Measurements from ENCODE around the gene COL4A6. TPM values are rescaled to one million over a fixed set of nuclear protein-coding genes. Genes with fewer than 3 reads are reported as not detected.

COL4A6 gene
- total RNA-seq, 1 donor from 2014 or later, result 1.8 TPM

DNA sequence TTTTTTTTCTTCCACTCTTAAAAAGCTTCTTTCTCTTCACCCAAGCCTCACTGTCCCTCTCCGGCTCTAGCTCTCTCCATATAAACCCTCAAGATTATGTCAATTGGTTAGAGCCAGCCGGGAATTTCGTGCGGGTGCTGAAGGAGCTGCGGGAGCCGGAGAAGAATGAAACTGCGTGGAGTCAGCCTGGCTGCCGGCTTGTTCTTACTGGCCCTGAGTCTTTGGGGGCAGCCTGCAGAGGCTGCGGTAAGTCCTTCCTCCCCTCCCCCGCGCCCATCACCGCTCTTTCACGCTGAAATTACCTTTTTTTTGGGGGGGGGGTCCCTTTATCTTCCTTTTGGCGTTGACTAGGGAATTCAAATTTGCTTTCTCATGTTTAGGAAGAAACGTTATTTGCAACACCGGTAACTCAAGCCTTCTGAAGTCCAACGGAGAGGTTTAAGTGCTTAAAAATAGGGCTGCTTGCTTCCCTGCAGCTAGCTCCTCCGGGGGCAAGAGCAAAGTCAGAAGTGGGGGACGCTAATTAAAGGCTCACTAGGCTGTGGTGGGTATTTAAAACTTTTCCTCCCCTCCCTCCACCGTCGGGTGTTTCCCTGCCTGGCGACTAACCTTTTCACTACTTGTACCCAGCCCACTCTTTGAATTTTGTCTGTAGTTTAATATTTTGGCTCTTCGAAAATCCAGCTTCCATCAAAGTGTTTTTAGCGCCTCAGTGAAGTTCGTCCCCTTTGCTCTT lies 1.9 kb upstream of the COL4A6 start:
- Histone ChIP-seq H3K27ac (peak overlapping the region; percentile 36), H3K4me3 (peak overlapping the region; percentile 49), H3K9me3 (no peaks in the 10 kb centered on the region), H3K27me3 (no peaks in the 10 kb centered on the region), H3K36me3 (no peaks in the 10 kb centered on the region), H3K4me1 (no peaks in the 10 kb centered on the region)
- DNase-seq (peak; percentile 44), ATAC-seq (no peak)
- intact Hi-C loops (cut with DNase I), result no loop called here
- TF ChIP-seq, protein P1, sequence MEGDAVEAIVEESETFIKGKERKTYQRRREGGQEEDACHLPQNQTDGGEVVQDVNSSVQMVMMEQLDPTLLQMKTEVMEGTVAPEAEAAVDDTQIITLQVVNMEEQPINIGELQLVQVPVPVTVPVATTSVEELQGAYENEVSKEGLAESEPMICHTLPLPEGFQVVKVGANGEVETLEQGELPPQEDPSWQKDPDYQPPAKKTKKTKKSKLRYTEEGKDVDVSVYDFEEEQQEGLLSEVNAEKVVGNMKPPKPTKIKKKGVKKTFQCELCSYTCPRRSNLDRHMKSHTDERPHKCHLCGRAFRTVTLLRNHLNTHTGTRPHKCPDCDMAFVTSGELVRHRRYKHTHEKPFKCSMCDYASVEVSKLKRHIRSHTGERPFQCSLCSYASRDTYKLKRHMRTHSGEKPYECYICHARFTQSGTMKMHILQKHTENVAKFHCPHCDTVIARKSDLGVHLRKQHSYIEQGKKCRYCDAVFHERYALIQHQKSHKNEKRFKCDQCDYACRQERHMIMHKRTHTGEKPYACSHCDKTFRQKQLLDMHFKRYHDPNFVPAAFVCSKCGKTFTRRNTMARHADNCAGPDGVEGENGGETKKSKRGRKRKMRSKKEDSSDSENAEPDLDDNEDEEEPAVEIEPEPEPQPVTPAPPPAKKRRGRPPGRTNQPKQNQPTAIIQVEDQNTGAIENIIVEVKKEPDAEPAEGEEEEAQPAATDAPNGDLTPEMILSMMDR (IDR thresholded peaks at IDR 0.05), result no peak

DNA sequence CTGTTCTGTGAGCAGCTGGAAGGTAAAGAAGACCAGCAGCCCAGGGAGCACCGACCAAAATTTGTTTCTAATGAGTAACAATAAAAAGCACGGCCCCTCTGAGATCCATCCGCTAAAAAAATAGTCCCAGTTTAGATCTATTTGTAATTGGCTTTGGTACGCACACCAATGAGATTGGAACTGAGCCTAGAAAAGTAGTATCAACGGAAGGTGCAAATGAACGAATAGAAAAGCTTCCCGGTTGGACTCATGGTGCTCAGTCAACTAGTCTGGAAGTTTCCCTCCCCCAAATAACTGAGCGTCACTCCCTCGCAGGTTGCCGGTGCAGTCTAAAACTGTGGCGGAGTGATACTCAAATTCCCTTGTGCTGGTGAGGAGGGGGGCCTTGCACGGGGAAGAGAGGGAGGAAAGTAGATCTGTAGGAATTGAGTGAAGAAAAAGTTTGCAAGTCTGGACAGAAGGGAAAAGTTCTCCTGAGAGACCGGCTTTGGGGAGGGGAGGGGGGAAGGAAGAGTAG lies 1.3 kb upstream of the COL4A6 start, which contains the start of gene COL4A5:
COL4A5 (plus strand) TSS at position 413 of the 517 bp plus-strand sequence. CDS start 288 bp downstream, outside the sequence.
- Histone ChIP-seq H3K27me3 (no peaks in the 10 kb centered on the region), H3K9me3 (no peaks in the 10 kb centered on the region), H3K4me3 (peak within 1 kb of the TSS; percentile 49), H3K27ac (peak within 1 kb of the TSS; percentile 36), H3K4me1 (no peaks in the 10 kb centered on the region), H3K36me3 (no peaks in the 10 kb centered on the region)
- peak; percentile 61 for DNase-seq
- peak; percentile 90 for ATAC-seq
- TF ChIP-seq, protein P1 (IDR thresholded peaks at IDR 0.05), result no peak
- intact Hi-C loops (cut with DNase I), result no loop called here

GRCh38 chrX:108437349-108438109 lies 693 bp downstream of the COL4A6 start:
- ATAC-seq, result no peak
- no peaks in the 10 kb centered on the region for H3K36me3 ChIP-seq

GRCh38 chrX:108435261-108435660 lies 3.0 kb downstream of the COL4A6 start:
- Histone ChIP-seq H3K27ac (no peak overlapping the region), H3K27me3 (no peaks in the 10 kb centered on the region), H3K36me3 (no peaks in the 10 kb centered on the region), H3K9me3 (no peaks in the 10 kb centered on the region), H3K4me1 (no peaks in the 10 kb centered on the region), H3K4me3 (no peak overlapping the region)
- intact Hi-C loops (cut with DNase I), result no loop called here
- TF ChIP-seq, protein P1 (IDR thresholded peaks at IDR 0.05), result no peak
- DNase-seq, result no peak
- no peak for ATAC-seq

More at GRCh38 chrX:108437349-108438109, 693 bp downstream of the COL4A6 start:
- intact Hi-C loops (cut with DNase I), result no loop called here
- TF ChIP-seq, protein P1 (IDR thresholded peaks at IDR 0.05), result no peak
- peak overlapping the region; percentile 26 for H3K4me3 ChIP-seq
- H3K27me3 ChIP-seq, result no peaks in the 10 kb centered on the region
- no peaks in the 10 kb centered on the region for H3K4me1 ChIP-seq
- H3K9me3 ChIP-seq, result no peaks in the 10 kb centered on the region
- H3K27ac ChIP-seq, result no peak overlapping the region
- DNase-seq, result no peak

DNA sequence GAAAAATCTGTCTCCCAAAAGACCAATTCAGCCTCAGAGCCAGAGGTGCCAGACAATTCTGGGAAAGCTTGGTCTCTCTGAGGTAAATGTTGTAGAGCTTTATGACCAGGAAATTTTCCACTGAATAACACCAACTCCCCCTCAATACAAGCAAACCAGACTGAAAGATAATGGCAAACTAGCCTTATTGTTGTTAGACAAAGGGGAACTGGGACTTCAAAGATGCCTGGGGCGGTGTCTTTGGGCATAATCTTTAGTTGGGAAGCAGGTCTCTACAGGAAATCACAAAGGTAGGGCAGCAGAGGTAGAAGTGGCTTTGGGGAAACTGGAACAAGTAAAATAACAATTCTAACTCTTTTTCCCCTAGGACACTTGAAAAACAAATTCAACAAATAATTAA lies 12.0 kb downstream of the COL4A6 start:
- H3K27me3 ChIP-seq, result no peaks in the 10 kb centered on the region
- no peaks in the 10 kb centered on the region for H3K9me3 ChIP-seq
- no peaks in the 10 kb centered on the region for H3K36me3 ChIP-seq
- H3K27ac ChIP-seq, result no peak overlapping the region
- intact Hi-C loops (cut with DNase I), result no loop called here
- H3K4me1 ChIP-seq, result no peaks in the 10 kb centered on the region
- TF ChIP-seq, protein P1 (IDR thresholded peaks at IDR 0.05), result no peak
- DNase-seq (no peak), ATAC-seq (no peak)
- H3K4me3 ChIP-seq, result no peak overlapping the region

All from upper lobe of right lung (tissue), 1 donor.